Measurements from ENCODE around the gene NTRK2.
"Not testable (repeated sequence)": the region's sequence is repeated elsewhere in the genome, so short reads cannot be mapped to it uniquely, and the experiment has no call there.

The NTRK2 gene

GRCh38 chr9:85056203-85056572, 386.7 kb downstream of the NTRK2 start:
- H3K27ac ChIP-seq (ENCODE audit: low read length), result no peak overlapping the region
- H3K4me1 ChIP-seq (ENCODE audit: control insufficient read depth, insufficient read depth, low read length), result no peaks in the 10 kb centered on the region
- no peak overlapping the region for H3K9ac ChIP-seq (ENCODE audit: low read length in 2 of 2)
- no peaks in the 10 kb centered on the region for H3K27me3 ChIP-seq (ENCODE audit: control insufficient read depth in 1 of 2, insufficient read depth in 2 of 2, low read length in 2 of 2)
- no peaks in the 10 kb centered on the region for H3K9me3 ChIP-seq (ENCODE audit: control insufficient read depth in 2 of 2, low read length in 2 of 2)
- H3K4me3 ChIP-seq (ENCODE audit: low read length in 2 of 2), result no peak overlapping the region
- no peaks in the 10 kb centered on the region for H3K36me3 ChIP-seq (ENCODE audit: control insufficient read depth in 2 of 2, insufficient read depth in 2 of 2, low read length in 2 of 2)

DNA sequence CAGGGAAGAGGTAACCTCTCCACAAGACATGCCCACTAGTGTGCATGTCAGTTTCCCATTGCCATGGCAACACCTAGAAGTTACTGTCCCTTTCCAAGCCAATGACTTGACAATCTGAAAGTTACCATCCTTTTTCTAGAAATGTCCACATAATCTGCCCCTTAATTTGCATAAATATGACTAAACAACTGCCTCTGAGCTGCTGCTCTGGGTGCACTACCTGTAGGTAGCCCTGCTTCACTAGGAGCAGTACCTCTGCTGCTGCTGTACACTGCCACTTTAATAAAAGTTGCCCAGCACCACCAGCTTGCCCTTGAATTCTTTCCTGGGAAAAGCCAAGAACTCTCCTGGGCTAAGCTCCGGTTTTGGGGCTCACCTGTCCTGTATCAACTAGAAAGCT, 392.4 kb downstream of the NTRK2 start:
- H3K27me3 ChIP-seq (ENCODE audit: control insufficient read depth in 1 of 2, insufficient read depth in 2 of 2, low read length in 2 of 2), result no peaks in the 10 kb centered on the region
- H3K4me3 ChIP-seq (ENCODE audit: low read length in 2 of 2), result no peak overlapping the region
- no peak overlapping the region for H3K9ac ChIP-seq (ENCODE audit: low read length in 2 of 2)
- no peaks in the 10 kb centered on the region for H3K4me1 ChIP-seq (ENCODE audit: control insufficient read depth, insufficient read depth, low read length)
- peaks cover 0 to 3% of the 10 kb centered on the region in 2 donors for H3K9me3 ChIP-seq (ENCODE audit: control insufficient read depth in 2 of 2, low read length in 2 of 2)
- H3K27ac ChIP-seq (ENCODE audit: low read length), result no peak overlapping the region
- H3K36me3 ChIP-seq (ENCODE audit: control insufficient read depth in 2 of 2, insufficient read depth in 2 of 2, low read length in 2 of 2), result no peaks in the 10 kb centered on the region

- H3K36me3 ChIP-seq (ENCODE audit: control insufficient read depth in 2 of 2, insufficient read depth in 2 of 2, low read length in 2 of 2), result no peaks in the 10 kb centered on the region
- H3K4me3 ChIP-seq (ENCODE audit: low read length in 2 of 2), result no peak overlapping the region
- H3K4me1 ChIP-seq (ENCODE audit: control insufficient read depth, insufficient read depth, low read length), result no peaks in the 10 kb centered on the region
- no peak overlapping the region for H3K9ac ChIP-seq (ENCODE audit: low read length in 2 of 2)
- no peaks in the 10 kb centered on the region for H3K27me3 ChIP-seq (ENCODE audit: control insufficient read depth in 1 of 2, insufficient read depth in 2 of 2, low read length in 2 of 2)
- H3K27ac ChIP-seq (ENCODE audit: low read length), result no peak overlapping the region
- H3K9me3 ChIP-seq (ENCODE audit: control insufficient read depth in 2 of 2, low read length in 2 of 2), result peaks cover 0 to 3% of the 10 kb centered on the region in 2 donors
Measured at GRCh38 chr9:85062385-85063022, 393.0 kb downstream of the NTRK2 start.

DNA sequence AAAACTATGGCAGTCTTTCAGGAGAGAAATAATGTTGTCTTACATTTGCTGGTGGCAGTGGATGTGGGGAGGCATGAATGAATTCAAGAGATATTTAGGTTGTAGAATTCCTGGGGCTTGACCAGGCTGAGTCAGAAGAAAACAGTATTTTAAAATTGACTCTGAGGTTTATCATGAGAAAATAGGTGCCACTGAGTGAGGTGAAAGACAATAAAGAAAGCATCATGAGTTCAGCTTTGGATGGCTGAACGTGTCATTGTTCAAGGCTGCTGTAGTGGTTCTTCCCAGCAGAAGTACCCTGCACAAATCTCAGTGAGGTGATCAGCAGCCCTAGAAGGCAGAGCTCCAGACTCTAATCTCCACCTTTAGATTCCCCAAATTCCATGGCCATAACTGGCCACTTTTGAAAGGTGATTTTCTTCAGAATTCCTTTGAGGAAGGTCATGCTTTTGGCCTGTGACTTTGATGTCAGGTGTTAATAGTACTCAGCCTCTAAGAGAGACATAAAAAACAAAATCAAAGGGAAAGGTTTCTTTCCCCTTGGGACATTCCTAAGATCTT, 395.4 kb downstream of the NTRK2 start:
- Histone ChIP-seq H3K9me3 (ENCODE audit: control insufficient read depth in 2 of 2, low read length in 2 of 2) (peaks cover 0 to 3% of the 10 kb centered on the region in 2 donors), H3K27me3 (ENCODE audit: control insufficient read depth in 1 of 2, insufficient read depth in 2 of 2, low read length in 2 of 2) (no peaks in the 10 kb centered on the region), H3K4me3 (ENCODE audit: low read length in 2 of 2) (no peak overlapping the region), H3K36me3 (ENCODE audit: control insufficient read depth in 2 of 2, insufficient read depth in 2 of 2, low read length in 2 of 2) (no peaks in the 10 kb centered on the region), H3K27ac (ENCODE audit: low read length) (no peak overlapping the region), H3K4me1 (ENCODE audit: control insufficient read depth, insufficient read depth, low read length) (no peaks in the 10 kb centered on the region), H3K9ac (ENCODE audit: low read length in 2 of 2) (no peak overlapping the region)

- H3K27me3 ChIP-seq (ENCODE audit: control insufficient read depth in 1 of 2, insufficient read depth in 2 of 2, low read length in 2 of 2), result no peaks in the 10 kb centered on the region
- H3K36me3 ChIP-seq (ENCODE audit: control insufficient read depth in 2 of 2, insufficient read depth in 2 of 2, low read length in 2 of 2), result no peaks in the 10 kb centered on the region
- H3K27ac ChIP-seq (ENCODE audit: low read length), result no peak overlapping the region
- no peaks in the 10 kb centered on the region for H3K9me3 ChIP-seq (ENCODE audit: control insufficient read depth in 2 of 2, low read length in 2 of 2)
- no peak overlapping the region for H3K9ac ChIP-seq (ENCODE audit: low read length in 2 of 2)
- H3K4me3 ChIP-seq (ENCODE audit: low read length in 2 of 2), result no peak overlapping the region
- no peaks in the 10 kb centered on the region for H3K4me1 ChIP-seq (ENCODE audit: control insufficient read depth, insufficient read depth, low read length)
Measured at GRCh38 chr9:85067792-85068191, 398.3 kb downstream of the NTRK2 start.

GRCh38 chr9:85069421-85069820, 399.9 kb downstream of the NTRK2 start:
- not testable (repeated sequence) for H3K4me3 ChIP-seq (ENCODE audit: low read length in 2 of 2); H3K27me3 ChIP-seq (ENCODE audit: control insufficient read depth in 1 of 2, insufficient read depth in 2 of 2, low read length in 2 of 2); H3K4me1 ChIP-seq (ENCODE audit: control insufficient read depth, insufficient read depth, low read length); H3K36me3 ChIP-seq (ENCODE audit: control insufficient read depth in 2 of 2, insufficient read depth in 2 of 2, low read length in 2 of 2); H3K27ac ChIP-seq (ENCODE audit: low read length); H3K9ac ChIP-seq (ENCODE audit: low read length in 2 of 2); H3K9me3 ChIP-seq (ENCODE audit: control insufficient read depth in 2 of 2, low read length in 2 of 2)
